Mucosa of rectum (tissue), 2 donors: ENCODE data around the gene TAF15.

ENCODE experiments used
- H3K27ac ChIP-seq, 2 donors: one replicate each; pipeline ENCODE4 v1.7.0; 2013; ENCODE audit warnings: inconsistent platforms in 2 of 2, low read depth in 2 of 2, low read length in 2 of 2
- H3K27me3 ChIP-seq, 2 donors: one replicate each; pipeline ENCODE4 v1.7.0; 2013; ENCODE audit warnings: low read length in 2 of 2; ENCODE audit not compliant: control insufficient read depth in 2 of 2, insufficient read depth in 2 of 2
- H3K36me3 ChIP-seq, 2 donors: one replicate each; pipeline ENCODE4 v1.7.0; 2013; ENCODE audit warnings: low read length in 2 of 2; ENCODE audit not compliant: control insufficient read depth in 2 of 2, insufficient read depth in 2 of 2
- H3K4me1 ChIP-seq, 2 donors: one replicate each; pipeline ENCODE4 v1.7.0; 2013; ENCODE audit warnings: low read length in 2 of 2, mild to moderate bottlenecking in 1 of 2; ENCODE audit not compliant: control insufficient read depth in 2 of 2, insufficient read depth in 2 of 2
- H3K4me3 ChIP-seq, 2 donors: one replicate each; pipeline ENCODE4 v1.7.0; 2013; ENCODE audit warnings: low read length in 2 of 2
- H3K9ac ChIP-seq, 2 donors: one replicate each; pipeline ENCODE4 v1.7.0; 2013; ENCODE audit warnings: low read length in 2 of 2, low read depth in 1 of 2, mild to moderate bottlenecking in 1 of 2
- H3K9me3 ChIP-seq, 2 donors: one replicate each; pipeline ENCODE4 v1.7.0; 2013; ENCODE audit warnings: low read length in 2 of 2; ENCODE audit not compliant: control insufficient read depth in 2 of 2
- donor health status: healthy.
- donor health status: Normal muscosa, but diverticular disease.

TAF15 gene

DNA sequence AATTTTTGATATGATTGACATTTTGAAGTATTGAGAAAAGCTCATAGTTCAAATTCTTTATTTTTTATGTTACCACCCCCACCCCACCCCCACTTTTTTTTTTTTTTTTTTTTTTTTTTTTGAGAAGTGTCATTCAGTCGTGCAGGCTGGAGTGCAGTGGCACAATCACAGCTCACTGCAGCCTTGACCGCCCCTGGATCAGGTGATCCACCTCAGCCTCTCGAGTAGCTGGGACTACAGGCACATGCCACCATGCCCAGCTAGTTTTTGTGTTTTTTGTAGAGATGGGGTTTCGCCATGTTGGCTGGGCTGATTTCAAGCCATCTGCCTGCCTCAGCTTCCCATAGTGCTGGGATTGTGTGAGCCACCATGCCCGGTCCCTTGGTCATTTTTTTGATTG lies 7.4 kb downstream of the TAF15 start:
- Histone ChIP-seq H3K9ac (no peak overlapping the region), H3K36me3 (peaks cover 10 to 11% of the 10 kb centered on the region in 2 donors), H3K4me1 (peaks cover 0 to 2% of the 10 kb centered on the region in 2 donors), H3K4me3 (no peak overlapping the region), H3K27ac (no peak overlapping the region), H3K27me3 (no peaks in the 10 kb centered on the region), H3K9me3 (no peaks in the 10 kb centered on the region)

DNA sequence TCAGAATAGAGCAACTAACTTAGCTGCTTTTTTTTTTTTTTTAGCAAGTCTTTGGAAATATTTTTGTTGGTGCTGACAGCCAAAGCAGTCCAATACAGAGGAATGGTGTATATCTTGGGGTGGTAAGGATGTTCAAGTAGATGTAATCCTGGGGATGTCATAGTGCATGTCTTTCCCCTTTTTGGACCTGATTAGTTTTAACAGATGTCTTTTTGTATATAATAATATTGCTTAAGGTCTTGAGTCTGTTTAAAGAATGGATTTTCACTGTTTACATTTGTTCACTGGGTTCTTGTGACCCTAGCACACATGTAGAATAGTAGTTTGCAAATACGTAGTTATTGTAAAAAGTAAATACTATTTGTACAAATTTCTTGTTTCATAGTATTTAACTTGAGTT lies 7.9 kb downstream of the TAF15 start:
- H3K4me3 ChIP-seq: no peak overlapping the region
- H3K4me1 ChIP-seq: peaks cover 0 to 2% of the 10 kb centered on the region in 2 donors
- H3K9ac ChIP-seq: no peak overlapping the region
- H3K36me3 ChIP-seq: peaks cover 10 to 11% of the 10 kb centered on the region in 2 donors
- H3K27me3 ChIP-seq: no peaks in the 10 kb centered on the region
- H3K9me3 ChIP-seq: no peaks in the 10 kb centered on the region
- H3K27ac ChIP-seq: no peak overlapping the region

DNA sequence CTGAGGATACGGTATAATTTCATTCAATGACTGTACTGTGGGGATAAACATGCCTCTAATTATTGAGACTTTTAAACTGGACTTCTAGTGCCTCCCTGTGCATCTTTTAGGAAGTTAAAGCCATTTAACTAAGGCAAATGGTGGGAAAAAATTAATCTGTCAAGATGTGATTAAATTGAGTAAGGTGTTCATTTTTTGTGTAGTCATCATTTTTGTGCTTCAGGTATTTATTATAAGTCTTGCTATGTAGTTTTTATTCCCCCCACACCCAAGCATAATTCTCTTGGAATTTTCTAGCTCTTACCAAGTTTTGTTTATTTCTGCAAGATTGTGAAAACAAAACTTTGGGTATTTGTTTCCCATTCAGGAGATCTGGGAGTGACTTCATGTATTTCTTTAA lies 10.2 kb downstream of the TAF15 start:
- Histone ChIP-seq H3K27ac (no peak overlapping the region), H3K4me1 (peaks cover 0 to 2% of the 10 kb centered on the region in 2 donors), H3K9me3 (no peaks in the 10 kb centered on the region), H3K9ac (no peak overlapping the region), H3K27me3 (no peaks in the 10 kb centered on the region), H3K36me3 (peaks cover 26 to 29% of the 10 kb centered on the region in 2 donors), H3K4me3 (no peak overlapping the region)

DNA sequence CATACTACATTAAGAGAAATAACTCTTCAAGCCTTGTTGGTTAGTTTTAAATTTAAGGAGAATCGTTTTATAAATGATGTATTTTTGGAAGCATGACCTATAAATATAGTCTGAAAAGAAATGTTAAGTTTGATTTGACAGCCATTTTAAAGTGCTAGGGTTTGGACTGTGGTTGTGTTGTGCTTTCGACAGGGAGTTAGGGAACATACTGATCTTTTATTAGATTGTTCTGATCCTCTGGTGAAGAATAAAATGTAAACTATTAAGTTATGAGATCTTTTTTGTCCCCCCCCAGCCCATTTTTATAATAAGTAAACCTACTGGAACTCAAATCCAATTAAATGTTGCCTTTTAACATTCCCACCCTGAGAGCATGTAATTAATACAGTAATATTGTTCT lies 12.0 kb downstream of the TAF15 start:
- Histone ChIP-seq H3K36me3 (peaks cover 32 to 36% of the 10 kb centered on the region in 2 donors), H3K27me3 (no peaks in the 10 kb centered on the region), H3K9ac (no peak overlapping the region), H3K4me3 (no peak overlapping the region), H3K27ac (no peak overlapping the region), H3K4me1 (peaks cover 0 to 2% of the 10 kb centered on the region in 2 donors), H3K9me3 (no peaks in the 10 kb centered on the region)

DNA sequence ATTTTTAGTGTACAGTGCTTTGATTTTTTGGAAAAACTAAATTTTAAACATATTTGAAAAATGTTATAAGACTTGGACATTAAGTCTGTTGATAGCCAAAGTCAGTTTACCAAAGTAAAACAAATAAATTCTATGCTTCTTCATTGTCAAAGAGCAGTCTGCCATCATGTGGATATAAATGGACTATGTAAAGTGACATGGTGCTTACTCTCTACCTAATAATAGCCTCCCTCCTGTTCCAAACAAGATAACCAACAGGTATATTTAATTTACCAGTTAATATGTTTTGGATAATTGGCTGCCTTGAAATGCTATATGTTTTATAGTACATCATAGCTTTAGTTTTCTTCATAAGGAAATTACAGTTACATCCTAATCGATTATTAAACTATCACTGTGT lies 15.9 kb downstream of the TAF15 start:
- Histone ChIP-seq H3K27me3 (no peaks in the 10 kb centered on the region), H3K36me3 (peaks cover 37 to 49% of the 10 kb centered on the region in 2 donors)

DNA sequence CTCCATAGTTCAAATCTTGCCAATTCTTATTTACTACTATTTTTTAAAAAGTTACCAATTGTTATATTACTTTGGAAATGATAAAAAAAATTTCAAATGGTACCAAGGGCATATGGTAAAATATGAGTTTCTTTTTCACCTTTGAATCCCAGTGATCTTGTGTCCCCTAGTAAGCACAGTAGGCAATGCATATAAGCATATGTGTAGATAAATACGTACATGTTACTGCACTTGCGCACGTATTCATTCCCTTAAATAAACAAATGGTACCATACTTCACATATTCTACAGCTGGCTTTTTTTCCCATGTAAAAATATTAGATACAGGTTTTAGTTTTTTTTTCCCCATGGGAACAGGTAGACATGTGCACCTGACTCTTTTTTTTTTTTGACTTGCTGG lies 31.8 kb downstream of the TAF15 start:
- Histone ChIP-seq H3K27ac (no peak overlapping the region), H3K4me3 (no peak overlapping the region), H3K9ac (no peak overlapping the region), H3K4me1 (no peaks in the 10 kb centered on the region), H3K36me3 (peaks cover 63 to 74% of the 10 kb centered on the region in 2 donors), H3K9me3 (no peaks in the 10 kb centered on the region), H3K27me3 (no peaks in the 10 kb centered on the region)

More for the DNA sequence above, 15.9 kb downstream of the TAF15 start:
- no peaks in the 10 kb centered on the region for H3K4me1 ChIP-seq
- H3K9ac ChIP-seq: no peak overlapping the region
- H3K9me3 ChIP-seq: no peaks in the 10 kb centered on the region
- no peak overlapping the region for H3K27ac ChIP-seq
- no peak overlapping the region for H3K4me3 ChIP-seq

DNA sequence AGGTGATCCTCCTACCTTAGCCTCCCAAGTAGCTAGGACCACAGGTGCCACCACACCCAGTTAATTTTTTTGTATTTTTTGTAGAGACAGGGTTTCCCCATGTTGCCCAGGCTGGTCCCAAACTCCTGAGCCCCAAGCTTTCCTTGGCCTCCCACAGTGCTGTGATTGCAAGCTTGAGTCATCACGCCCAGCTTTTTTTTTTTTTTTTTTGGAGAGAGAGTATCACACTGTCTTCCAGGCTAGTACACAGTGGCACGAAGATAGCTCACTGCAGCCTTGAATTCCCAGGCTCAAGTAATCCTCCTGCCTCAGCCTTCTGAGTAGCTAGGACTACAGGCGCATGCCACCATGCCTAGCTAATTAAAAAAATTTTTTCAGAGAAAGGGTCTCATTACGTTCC lies 32.2 kb downstream of the TAF15 start:
- Histone ChIP-seq H3K4me1 (no peaks in the 10 kb centered on the region), H3K36me3 (peaks cover 63 to 73% of the 10 kb centered on the region in 2 donors), H3K9me3 (no peaks in the 10 kb centered on the region), H3K4me3 (no peak overlapping the region), H3K9ac (no peak overlapping the region), H3K27me3 (no peaks in the 10 kb centered on the region), H3K27ac (no peak overlapping the region)

DNA sequence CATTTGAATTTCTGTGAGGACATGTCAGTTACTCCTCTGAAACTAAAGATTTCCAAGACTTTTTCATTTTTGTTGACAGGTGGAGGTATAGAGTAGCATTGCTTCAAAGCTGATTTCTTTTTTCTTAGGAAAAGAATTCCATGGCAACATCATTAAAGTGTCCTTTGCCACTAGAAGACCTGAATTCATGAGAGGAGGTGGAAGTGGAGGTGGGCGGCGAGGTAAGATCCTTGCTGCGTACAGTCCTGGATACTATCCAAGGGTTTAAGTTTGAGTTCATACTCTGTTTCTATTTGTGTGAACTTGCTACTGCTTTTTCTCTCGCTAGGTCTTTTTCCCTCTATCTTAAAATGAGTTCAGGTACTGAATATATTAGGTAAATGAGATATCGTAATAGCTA lies 33.0 kb downstream of the TAF15 start:
- Histone ChIP-seq H3K27me3 (no peaks in the 10 kb centered on the region), H3K9me3 (no peaks in the 10 kb centered on the region), H3K4me3 (no peak overlapping the region), H3K27ac (no peak overlapping the region), H3K9ac (no peak overlapping the region), H3K4me1 (no peaks in the 10 kb centered on the region), H3K36me3 (peaks cover 57 to 75% of the 10 kb centered on the region in 2 donors)

DNA sequence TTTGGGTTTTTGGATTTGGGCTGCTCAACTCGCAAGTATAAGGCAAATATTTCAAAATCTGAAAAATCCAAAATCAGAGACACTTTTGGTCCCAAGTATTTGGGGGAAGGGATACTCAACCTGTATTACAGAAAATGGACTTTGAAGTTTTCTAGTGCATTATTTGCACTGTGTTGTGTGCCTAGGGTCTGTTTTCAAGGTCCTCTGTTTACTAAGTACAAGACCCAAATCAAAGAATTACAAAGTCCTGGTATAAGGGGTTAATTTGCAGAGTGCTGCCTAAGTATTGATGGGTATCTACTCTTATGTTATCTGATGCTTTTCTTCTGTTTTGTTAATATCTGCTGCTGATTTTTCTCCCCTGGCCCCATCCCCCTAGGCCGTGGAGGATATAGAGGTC lies 34.4 kb downstream of the TAF15 start:
- peaks cover 59 to 73% of the 10 kb centered on the region in 2 donors for H3K36me3 ChIP-seq
- no peak overlapping the region for H3K9ac ChIP-seq
- H3K9me3 ChIP-seq: no peaks in the 10 kb centered on the region

DNA sequence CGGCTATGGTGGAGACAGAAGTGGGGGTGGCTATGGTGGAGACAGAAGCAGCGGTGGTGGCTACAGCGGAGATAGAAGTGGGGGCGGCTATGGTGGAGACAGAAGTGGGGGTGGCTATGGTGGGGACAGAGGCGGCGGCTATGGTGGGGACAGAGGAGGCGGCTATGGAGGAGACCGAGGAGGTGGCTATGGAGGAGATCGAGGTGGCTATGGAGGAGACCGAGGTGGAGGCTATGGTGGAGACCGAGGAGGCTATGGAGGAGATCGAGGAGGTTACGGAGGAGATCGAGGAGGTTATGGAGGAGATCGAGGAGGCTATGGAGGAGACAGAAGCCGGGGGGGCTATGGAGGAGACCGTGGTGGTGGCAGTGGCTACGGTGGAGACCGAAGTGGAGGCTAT lies 35.3 kb downstream of the TAF15 start:
- Histone ChIP-seq H3K27ac (no peak overlapping the region), H3K4me3 (no peak overlapping the region), H3K9ac (no peak overlapping the region), H3K27me3 (no peaks in the 10 kb centered on the region), H3K4me1 (no peaks in the 10 kb centered on the region), H3K9me3 (no peaks in the 10 kb centered on the region), H3K36me3 (peaks cover 58 to 69% of the 10 kb centered on the region in 2 donors)

More for the DNA sequence above, 34.4 kb downstream of the TAF15 start:
- Histone ChIP-seq H3K4me1 (no peaks in the 10 kb centered on the region), H3K4me3 (no peak overlapping the region), H3K27ac (no peak overlapping the region), H3K27me3 (no peaks in the 10 kb centered on the region)
